ENCODE results near the gene RHEB. TPM values are rescaled to one million over a fixed set of nuclear protein-coding genes. Genes with fewer than 3 reads are reported as not detected.

Gene RHEB
- total RNA-seq, 1 donor from 2014 or later = 94.2 TPM

GRCh38 chr7:151477867-151478266 lies 41.8 kb downstream of the RHEB start:
- TF ChIP-seq CTCF (IDR thresholded peaks at IDR 0.05; ENCODE audit: unreplicated experiment) = no peak
- no peak overlapping the region for H3K27ac Mint-ChIP-seq (ENCODE audit: unreplicated experiment)
- no peaks in the 10 kb centered on the region for H3K9me3 Mint-ChIP-seq (ENCODE audit: unreplicated experiment)
- no peaks in the 10 kb centered on the region for H3K4me1 Mint-ChIP-seq (ENCODE audit: unreplicated experiment)
- no peak overlapping the region for H3K4me3 Mint-ChIP-seq (ENCODE audit: unreplicated experiment)
- no peak for DNase-seq (ENCODE audit: low spot score)
- peaks cover 27% of the 10 kb centered on the region for H3K36me3 Mint-ChIP-seq (ENCODE audit: low read depth, unreplicated experiment)
- H3K27me3 Mint-ChIP-seq (ENCODE audit: unreplicated experiment) = peaks cover 3% of the 10 kb centered on the region

- Mint-ChIP-seq H3K27me3 (ENCODE audit: unreplicated experiment) (peaks cover 9% of the 10 kb centered on the region), H3K4me3 (ENCODE audit: unreplicated experiment) (no peak overlapping the region), H3K9me3 (ENCODE audit: unreplicated experiment) (no peaks in the 10 kb centered on the region), H3K27ac (ENCODE audit: unreplicated experiment) (no peak overlapping the region), H3K4me1 (ENCODE audit: unreplicated experiment) (peaks cover 20% of the 10 kb centered on the region), H3K36me3 (ENCODE audit: low read depth, unreplicated experiment) (peaks cover 39% of the 10 kb centered on the region)
- no peak for DNase-seq (ENCODE audit: low spot score)
- TF ChIP-seq CTCF (IDR thresholded peaks at IDR 0.05; ENCODE audit: unreplicated experiment) = no peak
Measured at GRCh38 chr7:151472644-151473380, 46.9 kb downstream of the RHEB start.

GRCh38 chr7:151470711-151471110 lies 49.0 kb downstream of the RHEB start:
- Mint-ChIP-seq H3K4me1 (ENCODE audit: unreplicated experiment) (peaks cover 24% of the 10 kb centered on the region), H3K4me3 (ENCODE audit: unreplicated experiment) (no peak overlapping the region), H3K9me3 (ENCODE audit: unreplicated experiment) (no peaks in the 10 kb centered on the region), H3K27me3 (ENCODE audit: unreplicated experiment) (peaks cover 15% of the 10 kb centered on the region), H3K36me3 (ENCODE audit: low read depth, unreplicated experiment) (peaks cover 49% of the 10 kb centered on the region), H3K27ac (ENCODE audit: unreplicated experiment) (peak overlapping the region; percentile 9)
- DNase-seq (ENCODE audit: low spot score) = no peak
- TF ChIP-seq CTCF (IDR thresholded peaks at IDR 0.05; ENCODE audit: unreplicated experiment) = no peak

GRCh38 chr7:151469281-151469680 lies 50.4 kb downstream of the RHEB start:
- DNase-seq (ENCODE audit: low spot score) = no peak
- Mint-ChIP-seq H3K27ac (ENCODE audit: unreplicated experiment) (no peak overlapping the region), H3K4me1 (ENCODE audit: unreplicated experiment) (peaks cover 24% of the 10 kb centered on the region), H3K27me3 (ENCODE audit: unreplicated experiment) (peaks cover 15% of the 10 kb centered on the region), H3K36me3 (ENCODE audit: low read depth, unreplicated experiment) (peaks cover 55% of the 10 kb centered on the region), H3K4me3 (ENCODE audit: unreplicated experiment) (no peak overlapping the region), H3K9me3 (ENCODE audit: unreplicated experiment) (no peaks in the 10 kb centered on the region)
- TF ChIP-seq CTCF (IDR thresholded peaks at IDR 0.05; ENCODE audit: unreplicated experiment) = no peak

- peaks cover 24% of the 10 kb centered on the region for H3K4me1 Mint-ChIP-seq (ENCODE audit: unreplicated experiment)
- TF ChIP-seq CTCF (IDR thresholded peaks at IDR 0.05; ENCODE audit: unreplicated experiment) = no peak
- no peaks in the 10 kb centered on the region for H3K9me3 Mint-ChIP-seq (ENCODE audit: unreplicated experiment)
- no peak for DNase-seq (ENCODE audit: low spot score)
- H3K27ac Mint-ChIP-seq (ENCODE audit: unreplicated experiment) = peak overlapping the region; percentile 76
- H3K27me3 Mint-ChIP-seq (ENCODE audit: unreplicated experiment) = peaks cover 15% of the 10 kb centered on the region
- peaks cover 60% of the 10 kb centered on the region for H3K36me3 Mint-ChIP-seq (ENCODE audit: low read depth, unreplicated experiment)
- peak overlapping the region; percentile 70 for H3K4me3 Mint-ChIP-seq (ENCODE audit: unreplicated experiment)
Measured at GRCh38 chr7:151468217-151469018, 51.3 kb downstream of the RHEB start.

Data from endothelial cell (in vitro differentiated cells).